ENCODE measurements around the gene MFAP2. TPM values are rescaled to one million over a fixed set of nuclear protein-coding genes. Genes with fewer than 3 reads are reported as not detected.

Gene MFAP2
- total RNA-seq, 1 experiment from 2014 or later, result 152 TPM

DNA sequence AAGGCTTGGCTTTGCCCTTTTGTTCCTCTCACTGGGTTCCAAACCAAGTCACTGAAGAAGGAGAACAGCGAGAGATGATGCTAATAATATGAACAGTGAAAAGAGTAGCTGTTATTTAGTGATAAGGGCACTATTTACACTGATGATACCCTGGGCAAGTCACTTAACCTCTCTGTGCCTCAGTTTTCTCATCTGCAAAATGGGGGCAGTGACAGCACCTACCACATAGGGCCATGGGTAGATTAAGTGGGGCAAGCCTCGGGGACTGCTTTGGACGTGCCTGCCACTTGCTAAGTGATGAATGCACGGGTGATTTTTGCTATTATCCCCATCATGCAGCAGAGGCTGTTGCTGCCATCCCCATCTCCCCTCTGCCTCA lies 22.1 kb upstream of the MFAP2 start:
- Histone ChIP-seq H3K79me1 (ENCODE audit: insufficient read depth, low read depth, low read length, poor library complexity, severe bottlenecking) (no peaks in the 10 kb centered on the region), H3K4ac (ENCODE audit: low read depth, low read length) (no peak overlapping the region), H3K18ac (ENCODE audit: insufficient read length, low read depth, low read length) (no peak overlapping the region), H4K20me1 (ENCODE audit: control insufficient read depth, insufficient read depth, insufficient read length) (no peaks in the 10 kb centered on the region), H3K56ac (ENCODE audit: insufficient read length, low read depth, low read length) (no peak overlapping the region), H3K23ac (ENCODE audit: insufficient read length, low read depth, low read length) (no peak overlapping the region), H3K23me2 (ENCODE audit: insufficient read length, low read depth, low read length, poor library complexity, severe bottlenecking) (no peaks in the 10 kb centered on the region), H2BK5ac (ENCODE audit: insufficient read length, low read length) (no peak overlapping the region), H2BK15ac (ENCODE audit: low read depth, low read length) (no peak overlapping the region), H3K4me1 (ENCODE audit: insufficient read depth, low read length) (no peaks in the 10 kb centered on the region), H3K4me2 (ENCODE audit: insufficient read depth, insufficient read length, low read length) (no peak overlapping the region), H2BK20ac (ENCODE audit: low read depth, low read length, poor library complexity, severe bottlenecking) (no peak overlapping the region), H3T11ph (ENCODE audit: low read length) (no peak overlapping the region), H3K27me3 (ENCODE audit: insufficient read depth, low read length) (no peaks in the 10 kb centered on the region), H4K91ac (ENCODE audit: insufficient read length, low read depth, low read length) (no peak overlapping the region), H3K14ac (ENCODE audit: insufficient read depth, low read length) (no peak overlapping the region), H4K5ac (ENCODE audit: insufficient read length, low read depth, low read length) (no peak overlapping the region), H4K8ac (replicated peaks; ENCODE audit: insufficient read length, low read depth, low read length) (no peak overlapping the region), H2AFZ (ENCODE audit: low read length) (no peak overlapping the region), H2AK5ac (ENCODE audit: insufficient read length, low read length) (no peak overlapping the region), H3K27ac (ENCODE audit: insufficient read length, low read depth, low read length) (no peak overlapping the region), H3K9ac (ENCODE audit: extremely low read depth, insufficient read length, low read length) (no peak overlapping the region), H3K79me2 (ENCODE audit: insufficient read depth, low read length) (no peaks in the 10 kb centered on the region), H2BK12ac (ENCODE audit: insufficient read length, low read depth, low read length) (no peak overlapping the region), H3K9me3 (ENCODE audit: control insufficient read depth, low read depth, low read length) (no peaks in the 10 kb centered on the region), H2BK120ac (ENCODE audit: low read depth, low read length, poor library complexity, severe bottlenecking) (no peak overlapping the region)
- no peak overlapping the region for H3K4me3 Mint-ChIP-seq
- TF ChIP-seq, protein P1, sequence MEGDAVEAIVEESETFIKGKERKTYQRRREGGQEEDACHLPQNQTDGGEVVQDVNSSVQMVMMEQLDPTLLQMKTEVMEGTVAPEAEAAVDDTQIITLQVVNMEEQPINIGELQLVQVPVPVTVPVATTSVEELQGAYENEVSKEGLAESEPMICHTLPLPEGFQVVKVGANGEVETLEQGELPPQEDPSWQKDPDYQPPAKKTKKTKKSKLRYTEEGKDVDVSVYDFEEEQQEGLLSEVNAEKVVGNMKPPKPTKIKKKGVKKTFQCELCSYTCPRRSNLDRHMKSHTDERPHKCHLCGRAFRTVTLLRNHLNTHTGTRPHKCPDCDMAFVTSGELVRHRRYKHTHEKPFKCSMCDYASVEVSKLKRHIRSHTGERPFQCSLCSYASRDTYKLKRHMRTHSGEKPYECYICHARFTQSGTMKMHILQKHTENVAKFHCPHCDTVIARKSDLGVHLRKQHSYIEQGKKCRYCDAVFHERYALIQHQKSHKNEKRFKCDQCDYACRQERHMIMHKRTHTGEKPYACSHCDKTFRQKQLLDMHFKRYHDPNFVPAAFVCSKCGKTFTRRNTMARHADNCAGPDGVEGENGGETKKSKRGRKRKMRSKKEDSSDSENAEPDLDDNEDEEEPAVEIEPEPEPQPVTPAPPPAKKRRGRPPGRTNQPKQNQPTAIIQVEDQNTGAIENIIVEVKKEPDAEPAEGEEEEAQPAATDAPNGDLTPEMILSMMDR (conservative IDR thresholded peaks at IDR 0.05), result no peak
- H3K4me1 Mint-ChIP-seq, result peaks cover 6 to 9% of the 10 kb centered on the region in 2 experiments
- no peak for DNase-seq
- H3K27me3 Mint-ChIP-seq (ENCODE audit: low read depth), result no peaks in the 10 kb centered on the region
- H3K27ac Mint-ChIP-seq, result no peak overlapping the region; a peak in 1 of 7 replicates
- WGBS (ENCODE audit: extremely low coverage, insufficient read length, low lambda C conversion rate), result no CpG with 5 or more reads among the region's 4 CpGs
- peaks cover 12 to 56% (median 41%) of the 10 kb centered on the region in 3 experiments for H3K36me3 Mint-ChIP-seq (ENCODE audit: insufficient read depth in 1 of 3, low read depth in 3 of 3)
- H3K9me3 Mint-ChIP-seq, result no peaks in the 10 kb centered on the region

Data from H9 (cell line).